Fibroblast of upper back skin (primary cell): ENCODE results near the gene OLAH.
"Not testable (repeated sequence)": the region's sequence is repeated elsewhere in the genome, so short reads cannot be mapped to it uniquely, and the experiment has no call there.

ENCODE experiments used
- DNase-seq: peaks from one replicate; pipeline ENCODE4 v3.0.0-alpha.2; 2013

OLAH gene

GRCh38 chr10:15043674-15044073 lies at the start of gene OLAH:
TSS of gene OLAH (plus strand) at chr10:15043943. CDS start at chr10:15047289, 3,346 bp downstream.
- DNase-seq = no peak

GRCh38 chr10:14995964-14996565 lies 47.7 kb upstream of the OLAH start:
- DNase-seq = no peak

- not testable (repeated sequence) for DNase-seq
Measured at GRCh38 chr10:15013530-15013929, 30.2 kb upstream of the OLAH start.

- DNase-seq = no peak
Measured at GRCh38 chr10:15015451-15015850, 28.3 kb upstream of the OLAH start.

- not testable (repeated sequence) for DNase-seq
Measured at GRCh38 chr10:15020966-15021365, 22.8 kb upstream of the OLAH start.

GRCh38 chr10:15023079-15023478 lies 20.7 kb upstream of the OLAH start:
- not testable (repeated sequence) for DNase-seq

GRCh38 chr10:15024017-15025004 lies 19.4 kb upstream of the OLAH start:
- not testable (repeated sequence) for DNase-seq

- not testable (repeated sequence) for DNase-seq
Measured at GRCh38 chr10:15025040-15025439, 18.7 kb upstream of the OLAH start.

GRCh38 chr10:15027741-15028140 lies 16.0 kb upstream of the OLAH start:
- no peak for DNase-seq

GRCh38 chr10:15035385-15036301 lies 8.1 kb upstream of the OLAH start:
- peak; percentile 59 for DNase-seq

- no peak for DNase-seq
Measured at GRCh38 chr10:15037691-15038090, 6.1 kb upstream of the OLAH start.

- DNase-seq = no peak
Measured at GRCh38 chr10:15038416-15038815, 5.3 kb upstream of the OLAH start.

GRCh38 chr10:15045380-15045779 lies 1.6 kb downstream of the OLAH start:
- DNase-seq = no peak

- peak; percentile 40 for DNase-seq
Measured at GRCh38 chr10:15046626-15047025, 2.9 kb downstream of the OLAH start.

GRCh38 chr10:15049533-15049932 lies 5.8 kb downstream of the OLAH start:
- DNase-seq = no peak

- no peak for DNase-seq
Measured at GRCh38 chr10:15052121-15052520, 8.4 kb downstream of the OLAH start.

GRCh38 chr10:15053061-15053460 lies 9.3 kb downstream of the OLAH start:
- no peak for DNase-seq

- DNase-seq = no peak
Measured at GRCh38 chr10:15058689-15059088, 14.9 kb downstream of the OLAH start.

- no peak for DNase-seq
Measured at GRCh38 chr10:15059914-15060313, 16.2 kb downstream of the OLAH start.

- DNase-seq = no peak
Measured at GRCh38 chr10:15060638-15061037, 16.9 kb downstream of the OLAH start.

GRCh38 chr10:15067154-15067553 lies 23.4 kb downstream of the OLAH start:
- DNase-seq = no peak

GRCh38 chr10:15068802-15069201 lies 25.1 kb downstream of the OLAH start:
- peak; percentile 32 for DNase-seq

- DNase-seq = no peak
Measured at GRCh38 chr10:15069230-15069629, 25.5 kb downstream of the OLAH start.
